Fibroblast of the aortic adventitia (primary cell): Measurements from ENCODE around the gene CORO7. TPM values are rescaled to one million over a fixed set of nuclear protein-coding genes. Genes with fewer than 3 reads are reported as not detected.

Experiments used
- DNase-seq: peaks from one replicate; pipeline ENCODE4 v3.0.0-alpha.2; 2010; ENCODE audit warnings: low read depth
- H3K4me3 ChIP-seq: 2 replicates; pipeline ENCODE4 v1.5.1; 2011; ENCODE audit warnings: low read depth, mild to moderate bottlenecking, control low read depth, low read length, moderate library complexity
- total RNA-seq: library from RNA; depleted of rRNA; stranded (reverse); fragments of >200 nt; gene quantifications from 2 replicates; pipeline ENCODE4 v1.2.3, GENCODE V29; 2012; ENCODE audit warnings: low replicate concordance
- TF ChIP-seq, protein P1 (sequence below): IDR thresholded peaks from 2 replicates; pipeline ENCODE4 v1.5.1; 2011; ENCODE audit warnings: mild to moderate bottlenecking, low read length, control low read depth, inconsistent platforms; ENCODE audit not compliant: insufficient read depth

Gene CORO7
- total RNA-seq, 1 donor = 16.7 TPM

DNA sequence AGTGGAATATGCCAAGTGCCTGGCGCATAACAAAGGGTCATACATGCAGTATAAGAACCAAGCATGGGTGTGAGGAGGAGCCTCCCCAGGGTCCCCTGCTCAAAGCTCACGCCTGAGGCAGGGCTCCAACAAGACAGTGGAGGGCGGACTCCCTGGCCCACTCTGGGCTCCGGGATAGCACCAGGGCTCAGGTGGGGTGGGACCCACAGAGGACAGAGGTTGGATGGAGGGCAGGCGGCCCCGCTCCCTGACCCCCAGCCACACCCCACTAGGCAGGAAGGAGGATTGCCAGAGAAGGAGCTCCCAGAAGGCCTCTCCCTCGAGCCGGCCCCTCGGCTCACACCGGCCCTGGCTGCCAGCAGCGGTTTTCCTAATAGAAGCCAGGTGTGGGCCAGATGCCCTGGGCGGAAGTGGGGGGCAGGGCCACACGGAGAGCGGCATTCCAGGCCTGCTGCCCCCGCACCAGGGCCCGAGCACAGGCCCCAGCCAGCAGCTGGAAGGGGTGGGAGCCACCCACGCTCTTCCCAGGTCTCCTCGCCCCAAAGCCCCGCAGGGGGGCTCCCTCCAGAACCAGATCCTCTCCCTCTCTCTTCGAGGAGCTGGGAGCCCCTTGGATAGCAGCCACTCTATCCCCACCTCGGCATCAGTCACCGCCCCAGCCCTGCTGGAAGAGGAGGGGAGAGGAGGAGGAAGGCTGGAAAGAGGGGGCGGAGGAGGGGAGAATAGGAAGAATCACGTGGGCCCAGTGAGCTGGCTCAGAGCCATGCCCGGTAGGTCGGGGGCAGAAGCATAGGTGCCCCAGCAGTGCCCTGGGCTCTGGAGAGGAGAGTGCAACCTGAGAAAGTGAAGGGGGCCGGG lies 23.8 kb downstream of the CORO7 start:
- peak; percentile 80 for DNase-seq
- H3K4me3 ChIP-seq = no peak overlapping the region
- TF ChIP-seq, protein P1, sequence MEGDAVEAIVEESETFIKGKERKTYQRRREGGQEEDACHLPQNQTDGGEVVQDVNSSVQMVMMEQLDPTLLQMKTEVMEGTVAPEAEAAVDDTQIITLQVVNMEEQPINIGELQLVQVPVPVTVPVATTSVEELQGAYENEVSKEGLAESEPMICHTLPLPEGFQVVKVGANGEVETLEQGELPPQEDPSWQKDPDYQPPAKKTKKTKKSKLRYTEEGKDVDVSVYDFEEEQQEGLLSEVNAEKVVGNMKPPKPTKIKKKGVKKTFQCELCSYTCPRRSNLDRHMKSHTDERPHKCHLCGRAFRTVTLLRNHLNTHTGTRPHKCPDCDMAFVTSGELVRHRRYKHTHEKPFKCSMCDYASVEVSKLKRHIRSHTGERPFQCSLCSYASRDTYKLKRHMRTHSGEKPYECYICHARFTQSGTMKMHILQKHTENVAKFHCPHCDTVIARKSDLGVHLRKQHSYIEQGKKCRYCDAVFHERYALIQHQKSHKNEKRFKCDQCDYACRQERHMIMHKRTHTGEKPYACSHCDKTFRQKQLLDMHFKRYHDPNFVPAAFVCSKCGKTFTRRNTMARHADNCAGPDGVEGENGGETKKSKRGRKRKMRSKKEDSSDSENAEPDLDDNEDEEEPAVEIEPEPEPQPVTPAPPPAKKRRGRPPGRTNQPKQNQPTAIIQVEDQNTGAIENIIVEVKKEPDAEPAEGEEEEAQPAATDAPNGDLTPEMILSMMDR = peak; percentile 2

DNA sequence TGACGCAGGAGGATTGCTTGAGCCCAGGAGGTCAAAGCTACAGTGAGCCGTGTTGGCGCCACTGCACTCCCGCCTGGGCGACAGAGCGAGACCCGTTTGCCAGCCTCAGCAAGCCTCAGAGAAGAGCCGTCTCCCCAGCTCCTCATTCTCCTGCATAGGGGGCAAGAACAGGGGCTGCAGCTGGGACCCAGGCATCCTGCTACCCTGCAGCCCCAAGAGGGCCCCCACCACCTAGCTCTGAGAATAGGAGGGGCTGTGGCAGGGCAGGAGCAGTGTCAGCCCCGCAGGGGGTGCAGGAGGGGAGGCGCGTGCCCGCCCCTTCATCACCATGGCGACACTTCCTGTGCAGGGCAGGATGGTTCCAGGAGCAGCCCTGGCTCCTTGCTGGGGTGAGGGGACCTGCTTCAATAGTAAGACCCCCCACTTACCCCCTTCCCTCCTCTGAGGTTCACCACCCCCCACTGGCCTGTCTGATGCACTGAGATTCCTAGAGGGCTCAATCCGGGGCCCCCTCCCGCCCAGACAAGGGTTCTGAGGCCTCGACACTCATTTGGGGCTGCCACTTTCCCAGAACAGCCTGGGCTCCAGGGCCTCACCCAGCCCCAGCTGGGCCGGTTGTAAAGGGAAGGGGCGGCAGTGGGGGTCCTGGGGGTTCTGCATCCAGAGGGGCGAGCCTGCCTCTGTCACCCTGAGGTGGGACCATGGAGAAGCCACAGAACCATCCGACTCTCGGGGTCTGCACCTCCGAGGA lies 24.6 kb downstream of the CORO7 start:
- DNase-seq = no peak
- TF ChIP-seq, protein P1 = no peak
- H3K4me3 ChIP-seq = no peak overlapping the region

DNA sequence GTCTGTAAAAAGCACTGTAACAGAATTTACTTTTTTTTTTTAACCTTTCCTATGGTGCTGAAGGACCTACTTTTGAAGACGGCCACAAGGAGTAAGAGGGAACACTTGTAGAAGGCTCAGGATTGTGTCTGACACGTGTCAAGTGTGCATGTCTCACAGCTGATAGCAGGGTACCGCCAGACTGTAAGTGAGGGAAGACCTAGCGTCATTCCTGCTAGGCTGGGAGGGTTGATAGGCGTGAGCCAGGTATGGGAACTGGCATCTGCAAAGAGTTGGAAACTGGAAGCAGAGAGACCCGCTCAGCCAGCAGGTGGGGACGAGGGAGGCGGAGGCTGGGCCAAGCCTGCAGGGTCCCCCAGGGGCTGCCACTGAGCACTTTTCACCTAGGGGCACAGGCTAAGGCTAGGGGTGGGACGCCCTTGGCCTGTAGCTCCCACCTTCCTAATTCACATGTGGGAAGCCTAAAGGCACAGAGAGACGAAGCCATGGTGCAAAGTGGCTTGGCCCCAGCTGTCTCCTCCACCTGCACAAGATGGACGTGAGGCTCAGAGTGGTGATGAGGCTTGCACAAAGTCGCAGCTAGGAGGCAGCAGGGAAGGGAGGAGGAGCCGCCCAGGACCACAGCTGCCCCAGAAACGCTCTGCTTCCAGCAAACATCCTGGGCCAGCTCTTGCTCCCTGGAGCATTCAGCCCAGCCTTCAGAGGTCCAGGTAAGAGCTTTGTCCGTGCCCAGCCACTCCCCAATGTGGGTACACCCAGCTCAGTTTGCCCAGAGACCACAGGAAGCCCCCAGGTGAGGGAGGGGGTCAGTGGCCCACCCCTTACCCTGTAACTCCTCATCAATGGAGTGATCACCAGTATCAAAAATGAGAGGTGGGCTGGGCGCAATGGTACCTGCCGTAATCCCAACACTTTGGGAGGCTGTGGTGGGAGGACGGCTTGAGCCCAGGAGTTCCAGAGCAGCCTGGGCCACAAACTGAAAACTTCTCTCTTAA lies 25.8 kb downstream of the CORO7 start:
- TF ChIP-seq, protein P1 = no peak
- DNase-seq = no peak
- H3K4me3 ChIP-seq = no peak overlapping the region

DNA sequence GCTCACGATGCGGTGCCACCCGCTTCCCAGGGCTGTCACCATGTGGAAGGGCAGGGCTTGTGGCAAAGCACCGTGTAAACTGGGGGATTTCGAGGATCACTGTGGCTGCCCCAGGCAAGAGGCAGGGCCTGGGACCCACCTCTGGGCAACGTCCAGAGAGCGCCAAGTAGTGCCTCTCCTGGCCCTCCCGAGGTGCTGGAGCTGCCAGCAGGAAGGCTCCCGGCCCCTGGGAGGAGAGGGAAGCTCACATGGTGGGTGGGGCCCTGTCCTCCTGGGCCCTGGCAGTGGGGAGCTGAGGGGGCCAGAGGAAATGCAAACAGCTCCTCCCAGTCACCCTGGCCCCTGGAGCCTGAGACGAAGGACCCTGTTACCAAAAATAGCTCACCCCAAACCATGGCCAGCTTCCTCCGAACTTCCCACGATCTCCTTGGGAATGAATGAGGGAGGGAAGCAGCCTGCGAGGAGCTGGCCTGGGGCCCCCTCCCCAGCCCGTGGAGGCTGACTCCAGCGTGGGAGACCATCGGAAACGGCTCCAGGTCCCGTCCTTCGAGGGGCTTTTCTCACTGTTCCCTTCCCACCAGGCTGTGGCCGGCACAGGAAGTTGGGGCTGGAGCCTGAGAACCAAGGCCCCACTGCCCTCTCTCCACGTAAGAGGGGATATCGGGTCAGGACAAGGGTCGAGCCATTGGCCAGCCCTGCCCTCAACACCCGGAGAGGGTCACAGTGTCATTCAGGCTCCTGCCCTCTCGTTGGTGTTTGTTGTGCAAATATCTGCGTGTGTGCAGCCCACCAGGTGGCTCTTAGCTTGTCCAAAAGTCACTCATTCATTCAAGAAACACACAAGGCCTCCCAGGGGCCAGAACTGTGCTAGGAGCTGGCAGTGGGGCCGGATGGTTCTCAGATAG lies 27.1 kb downstream of the CORO7 start:
- no peak overlapping the region for H3K4me3 ChIP-seq
- no peak for DNase-seq
- TF ChIP-seq, protein P1 = no peak

DNA sequence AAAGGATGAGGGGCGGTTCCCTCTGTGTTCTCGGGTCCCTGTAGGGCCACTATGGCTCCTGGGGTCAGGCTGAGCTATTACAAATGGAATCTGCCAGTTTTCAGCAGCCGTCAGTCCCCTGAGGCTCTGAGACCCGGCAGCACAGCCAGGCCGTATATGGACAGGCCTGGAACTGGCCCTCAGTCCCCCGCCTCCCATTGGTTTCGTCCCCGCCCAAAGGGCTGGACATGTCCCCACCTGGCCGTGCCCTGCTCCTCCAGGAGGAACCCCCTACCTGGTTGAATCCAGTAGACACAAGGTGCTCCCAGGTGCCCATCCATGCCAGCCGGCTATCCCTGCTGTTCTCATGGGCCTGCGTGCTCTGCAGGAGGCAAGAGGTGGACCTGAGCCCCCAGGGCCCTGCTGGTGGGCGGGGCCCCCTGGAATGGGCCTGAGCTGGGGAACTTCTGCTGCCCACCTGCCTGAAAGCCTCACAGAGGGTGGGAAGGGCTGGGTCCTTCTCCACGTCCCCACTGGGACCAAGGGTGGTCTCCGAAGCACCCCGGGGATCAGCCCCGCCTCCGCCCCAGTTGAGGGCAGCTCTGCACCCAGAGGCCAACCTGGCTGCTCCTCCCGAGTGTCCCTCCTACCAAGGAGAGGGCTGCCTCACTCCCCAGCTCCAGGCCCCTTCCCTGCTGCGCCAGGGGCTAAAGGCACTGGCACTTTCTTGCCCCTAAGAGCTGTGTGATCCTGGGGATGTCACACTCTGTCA lies 27.9 kb downstream of the CORO7 start:
- DNase-seq = peak; percentile 54
- no peak overlapping the region for H3K4me3 ChIP-seq
- TF ChIP-seq, protein P1 = no peak
